Measurements from ENCODE around the gene ATAD3A.
"Not testable (repeated sequence)": the region's sequence is repeated elsewhere in the genome, so short reads cannot be mapped to it uniquely, and the experiment has no call there.

The ATAD3A gene

DNA sequence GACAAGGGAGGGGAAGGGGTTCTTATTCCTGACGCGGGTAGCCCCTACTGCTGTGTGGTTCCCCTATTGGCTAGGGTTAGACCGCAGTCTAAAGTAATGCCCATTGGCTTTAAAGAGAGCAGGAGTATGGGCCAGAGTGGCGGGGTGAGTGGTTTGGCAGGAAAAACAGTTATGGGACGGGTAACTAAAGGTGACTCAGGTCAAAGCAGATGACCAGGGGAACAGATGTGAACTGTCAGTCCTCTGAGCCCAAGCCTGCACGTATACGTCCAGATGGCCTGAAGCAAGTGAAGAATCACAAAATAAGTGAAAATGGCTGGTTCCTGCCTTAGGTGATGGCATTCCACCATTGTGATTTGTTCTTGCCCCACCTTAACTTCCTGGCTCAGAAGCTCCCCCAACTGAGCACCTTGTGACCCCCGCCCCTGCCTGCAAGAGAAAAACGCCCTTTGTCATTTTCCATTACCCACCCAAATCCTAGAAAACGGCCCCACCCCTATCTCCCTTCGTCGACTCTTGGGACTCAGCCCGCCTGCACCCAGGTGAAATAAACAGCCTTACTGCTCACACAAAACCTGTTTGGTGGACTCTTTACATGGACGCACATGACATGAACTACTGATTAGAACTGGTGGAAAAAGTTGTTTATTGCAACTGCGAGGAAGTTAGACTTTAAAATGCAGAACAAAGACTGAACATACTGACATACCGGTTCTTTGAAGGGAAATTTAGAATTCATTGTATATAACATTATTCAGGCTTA, 41.2 kb upstream of the ATAD3A start:
- Histone ChIP-seq H3K27me3 (ENCODE audit: low read depth, low read length) (no peaks in the 10 kb centered on the region), H3K79me2 (ENCODE audit: low read length) (peaks cover 50% of the 10 kb centered on the region), H2AFZ (ENCODE audit: low read depth, low read length) (peak overlapping the region; percentile 81), H4K20me1 (ENCODE audit: insufficient read depth, low read length) (no peaks in the 10 kb centered on the region), H3K9me3 (ENCODE audit: insufficient read depth, low read length) (no peaks in the 10 kb centered on the region), H3K4me2 (ENCODE audit: low read length) (peak overlapping the region; percentile 82), H3K36me3 (replicated peaks; ENCODE audit: low read depth, low read length) (peaks cover 3% of the 10 kb centered on the region), H3K27ac (ENCODE audit: low read length) (peak overlapping the region; percentile 62), H3K9ac (ENCODE audit: low read length) (peak overlapping the region; percentile 93), H3K4me1 (ENCODE audit: low read length) (peaks cover 5% of the 10 kb centered on the region), H3K4me3 (ENCODE audit: low read length) (peak overlapping the region; percentile 88)
- TF ChIP-seq, protein P1, sequence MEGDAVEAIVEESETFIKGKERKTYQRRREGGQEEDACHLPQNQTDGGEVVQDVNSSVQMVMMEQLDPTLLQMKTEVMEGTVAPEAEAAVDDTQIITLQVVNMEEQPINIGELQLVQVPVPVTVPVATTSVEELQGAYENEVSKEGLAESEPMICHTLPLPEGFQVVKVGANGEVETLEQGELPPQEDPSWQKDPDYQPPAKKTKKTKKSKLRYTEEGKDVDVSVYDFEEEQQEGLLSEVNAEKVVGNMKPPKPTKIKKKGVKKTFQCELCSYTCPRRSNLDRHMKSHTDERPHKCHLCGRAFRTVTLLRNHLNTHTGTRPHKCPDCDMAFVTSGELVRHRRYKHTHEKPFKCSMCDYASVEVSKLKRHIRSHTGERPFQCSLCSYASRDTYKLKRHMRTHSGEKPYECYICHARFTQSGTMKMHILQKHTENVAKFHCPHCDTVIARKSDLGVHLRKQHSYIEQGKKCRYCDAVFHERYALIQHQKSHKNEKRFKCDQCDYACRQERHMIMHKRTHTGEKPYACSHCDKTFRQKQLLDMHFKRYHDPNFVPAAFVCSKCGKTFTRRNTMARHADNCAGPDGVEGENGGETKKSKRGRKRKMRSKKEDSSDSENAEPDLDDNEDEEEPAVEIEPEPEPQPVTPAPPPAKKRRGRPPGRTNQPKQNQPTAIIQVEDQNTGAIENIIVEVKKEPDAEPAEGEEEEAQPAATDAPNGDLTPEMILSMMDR (IDR thresholded peaks at IDR 0.05; ENCODE audit: low read depth, low read length), result no peak
- TF ChIP-seq EZH2phosphoT487 (IDR thresholded peaks at IDR 0.05; ENCODE audit: low read depth), result no peak

DNA sequence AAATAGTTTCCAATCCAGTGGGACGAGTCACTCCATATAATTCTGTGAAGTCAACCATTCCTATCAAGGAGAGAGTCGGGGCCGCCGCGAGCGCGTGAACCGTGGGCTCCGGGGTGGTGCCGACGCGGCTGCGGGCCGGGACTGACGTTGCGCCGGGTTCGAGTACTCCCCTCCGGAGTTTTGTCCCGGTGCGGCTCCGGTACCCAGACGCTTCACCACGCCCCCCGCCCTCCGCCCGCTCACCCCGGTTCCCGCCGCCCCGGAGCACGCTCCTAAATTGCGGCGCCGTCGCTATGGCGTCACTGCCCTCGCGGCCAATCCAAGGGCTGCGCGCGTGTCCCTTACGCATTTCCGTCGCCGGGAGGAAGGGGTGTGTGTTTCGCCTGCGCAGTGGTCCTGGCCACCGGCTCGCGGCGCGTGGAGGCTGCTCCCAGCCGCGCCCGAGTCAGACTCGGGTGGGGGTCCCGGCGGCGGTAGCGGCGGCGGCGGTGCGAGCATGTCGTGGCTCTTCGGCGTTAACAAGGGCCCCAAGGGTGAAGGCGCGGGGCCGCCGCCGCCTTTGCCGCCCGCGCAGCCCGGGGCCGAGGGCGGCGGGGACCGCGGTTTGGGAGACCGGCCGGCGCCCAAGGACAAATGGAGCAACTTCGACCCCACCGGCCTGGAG, 40.4 kb upstream of the ATAD3A start, which contains the start of gene ATAD3B:
ATAD3B (plus strand) TSS at position 377 of the 664 bp plus-strand sequence; CDS start at position 497, 120 bp downstream.
- TF ChIP-seq, protein P1 (IDR thresholded peaks at IDR 0.05; ENCODE audit: low read depth, low read length), result no peak
- no peak for TF ChIP-seq EZH2phosphoT487 (IDR thresholded peaks at IDR 0.05; ENCODE audit: low read depth)
- Histone ChIP-seq H3K4me2 (ENCODE audit: low read length) (peak within 1 kb of the TSS; percentile 83), H3K79me2 (ENCODE audit: low read length) (peaks cover 57% of the 10 kb centered on the region), H3K27me3 (ENCODE audit: low read depth, low read length) (no peaks in the 10 kb centered on the region), H3K9ac (ENCODE audit: low read length) (peak within 1 kb of the TSS; percentile 93), H3K4me1 (ENCODE audit: low read length) (peaks cover 5% of the 10 kb centered on the region), H3K36me3 (replicated peaks; ENCODE audit: low read depth, low read length) (peaks cover 3% of the 10 kb centered on the region), H4K20me1 (ENCODE audit: insufficient read depth, low read length) (no peaks in the 10 kb centered on the region), H2AFZ (ENCODE audit: low read depth, low read length) (peak within 1 kb of the TSS; percentile 81), H3K9me3 (ENCODE audit: insufficient read depth, low read length) (no peaks in the 10 kb centered on the region), H3K4me3 (ENCODE audit: low read length) (peak within 1 kb of the TSS; percentile 88), H3K27ac (ENCODE audit: low read length) (peak within 1 kb of the TSS; percentile 62)

DNA sequence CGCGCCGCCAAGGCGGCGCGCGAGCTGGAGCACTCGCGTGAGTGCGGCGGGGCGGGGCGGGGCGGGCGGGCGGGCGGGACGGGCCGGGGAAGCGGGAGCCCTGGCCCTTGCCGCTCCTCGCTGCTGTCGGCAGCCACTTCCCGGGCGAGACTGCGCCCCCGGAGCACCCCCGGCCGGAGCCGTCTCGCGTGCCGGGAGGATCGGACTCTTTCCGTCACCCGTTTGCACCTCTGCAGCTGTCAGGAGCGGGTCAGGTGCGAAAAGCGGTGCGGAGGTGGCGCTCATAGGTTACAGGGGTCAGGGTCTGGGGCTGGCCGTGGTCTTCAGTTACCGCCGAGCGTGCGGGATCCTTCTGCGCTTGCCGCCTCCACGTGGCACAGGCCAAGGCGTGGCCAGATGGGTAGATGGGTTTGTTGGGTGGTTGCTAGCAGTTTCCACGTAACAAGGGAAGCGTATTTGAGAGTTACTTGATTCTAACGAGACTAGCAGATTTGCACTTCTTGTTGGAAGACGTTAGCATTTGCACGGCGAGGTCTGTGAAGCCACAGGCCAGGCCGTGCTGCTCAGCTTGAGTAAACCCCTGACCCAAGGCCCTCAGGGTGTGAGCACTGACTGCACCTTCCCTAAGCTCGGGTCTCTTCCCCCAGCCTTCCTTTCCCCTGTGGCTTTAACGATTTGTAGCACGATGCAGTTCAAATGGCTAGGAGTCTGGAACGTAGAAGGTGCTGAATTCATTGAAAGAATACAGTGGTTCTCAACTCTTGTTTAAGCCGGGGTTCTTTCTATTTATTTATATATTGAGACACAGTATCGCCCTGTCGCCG, 39.7 kb upstream of the ATAD3A start:
- not testable (repeated sequence) for H3K4me1 ChIP-seq (ENCODE audit: low read length); H3K27me3 ChIP-seq (ENCODE audit: low read depth, low read length); H3K36me3 ChIP-seq (replicated peaks; ENCODE audit: low read depth, low read length); H4K20me1 ChIP-seq (ENCODE audit: insufficient read depth, low read length); H3K9me3 ChIP-seq (ENCODE audit: insufficient read depth, low read length); H2AFZ ChIP-seq (ENCODE audit: low read depth, low read length); H3K27ac ChIP-seq (ENCODE audit: low read length)
- Histone ChIP-seq H3K9ac (ENCODE audit: low read length) (peak overlapping the region; percentile 71), H3K79me2 (ENCODE audit: low read length) (peaks cover 64% of the 10 kb centered on the region), H3K4me2 (ENCODE audit: low read length) (peak overlapping the region; percentile 83), H3K4me3 (ENCODE audit: low read length) (peak overlapping the region; percentile 88)

DNA sequence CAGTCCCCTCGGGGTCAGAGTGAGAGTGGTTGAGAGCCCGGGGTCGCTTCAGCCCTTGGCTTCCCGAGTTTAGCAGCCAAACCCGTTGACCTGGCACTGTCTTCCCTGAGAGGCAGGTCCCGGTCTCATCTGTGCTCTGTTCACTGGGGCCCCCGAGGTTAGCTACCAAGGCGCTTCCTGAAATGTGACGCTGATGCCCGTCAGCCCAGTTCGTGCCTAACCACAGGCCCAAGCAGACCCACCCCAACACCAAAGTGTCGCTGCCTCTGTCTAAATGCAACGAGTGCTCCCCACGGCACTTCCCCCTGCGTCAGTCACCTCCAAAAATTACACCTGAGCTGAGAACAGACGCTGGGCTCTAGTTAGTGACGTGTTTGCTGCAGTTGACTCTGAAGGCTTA, 36.0 kb upstream of the ATAD3A start:
- not testable (repeated sequence) for H3K9ac ChIP-seq (ENCODE audit: low read length); H3K4me1 ChIP-seq (ENCODE audit: low read length); H3K4me2 ChIP-seq (ENCODE audit: low read length); H3K9me3 ChIP-seq (ENCODE audit: insufficient read depth, low read length); H2AFZ ChIP-seq (ENCODE audit: low read depth, low read length); H3K27ac ChIP-seq (ENCODE audit: low read length); H3K4me3 ChIP-seq (ENCODE audit: low read length); H3K27me3 ChIP-seq (ENCODE audit: low read depth, low read length); H4K20me1 ChIP-seq (ENCODE audit: insufficient read depth, low read length)
- H3K79me2 ChIP-seq (ENCODE audit: low read length), result peaks cover 60% of the 10 kb centered on the region
- peaks cover 11% of the 10 kb centered on the region for H3K36me3 ChIP-seq (replicated peaks; ENCODE audit: low read depth, low read length)
